ENCODE data around the gene ARSB. TPM values are rescaled to one million over a fixed set of nuclear protein-coding genes. Genes with fewer than 3 reads are reported as not detected.
A peak's percentile ranks its signal among the peaks of the same experiment; 100 is the strongest.

ARSB gene
- polyA plus RNA-seq, 1 of the 3 experiments (the other 2 are of a cell fraction), result 12.5 TPM

GRCh38 chr5:79032031-79032695 is 47.1 kb upstream of the ARSB start:
- no peak for DNase-seq

More at GRCh38 chr5:79032031-79032695, 47.1 kb upstream of the ARSB start:
- Histone ChIP-seq H3F3A (replicated peaks; ENCODE audit: insufficient read depth) (no peaks in the 10 kb centered on the region), H3K9me3 (no peaks in the 10 kb centered on the region), H3K27me3 (ENCODE audit: insufficient read depth) (no peaks in the 10 kb centered on the region), H3K9me2 (no peaks in the 10 kb centered on the region), H3K9ac (no peak overlapping the region), H3K4me3 (ENCODE audit: low read depth in 2 of 2, low read length in 1 of 2) (no peak overlapping the region), H4K20me1 (ENCODE audit: insufficient read depth) (no peaks in the 10 kb centered on the region), H3K27ac (ENCODE audit: low read depth in 2 of 2, low read length in 1 of 2) (peak overlapping the region in 1 of 2 experiments; percentile 94; a peak in 2 of 4 replicates), H3K4me1 (ENCODE audit: control insufficient read depth in 1 of 2, insufficient read depth in 2 of 2, low read depth in 1 of 2, low read length in 1 of 2) (peaks cover 0 to 12% of the 10 kb centered on the region in 2 experiments; a peak in 2 of 4 replicates), H3K4me2 (no peak overlapping the region), H3K36me3 (replicated peaks in 1 of 2; ENCODE audit: control insufficient read depth in 1 of 2, insufficient read depth in 2 of 2, low read length in 1 of 2) (no peaks in the 10 kb centered on the region), H3K79me2 (ENCODE audit: insufficient read depth) (no peaks in the 10 kb centered on the region), H2AFZ (ENCODE audit: low read depth) (no peak overlapping the region)
- POLR2A ChIA-PET, result no interaction called here
- TF ChIP-seq RFX5 (IDR thresholded peaks at IDR 0.05; ENCODE audit: low read length) (no peak), REST (IDR thresholded peaks at IDR 0.05; ENCODE audit: low read depth, low read length) (no peak), TCF12 (IDR thresholded peaks at IDR 0.05) (no peak), RAD21 (IDR thresholded peaks at IDR 0.05; ENCODE audit: low read length) (no peak), PBX3 (IDR thresholded peaks at IDR 0.05) (no peak), FOXM1 (IDR thresholded peaks at IDR 0.05; ENCODE audit: low read depth) (no peak), TAF1 (IDR thresholded peaks at IDR 0.05; ENCODE audit: borderline replicate concordance, low read depth, low read length) (no peak), GABPA (IDR thresholded peaks at IDR 0.05; ENCODE audit: low read depth) (no peak), FOXJ3 (CRISPR knock-in tag; IDR thresholded peaks at IDR 0.05) (no peak), MAX (IDR thresholded peaks at IDR 0.05; ENCODE audit: low read depth) (no peak), NRF1 (IDR thresholded peaks at IDR 0.05; ENCODE audit: low read depth, low read length) (no peak)
- CTCF ChIA-PET, result no interaction called here
- 86% methylated on average over 10 of the region's 10 CpGs for WGBS (ENCODE audit: low lambda C conversion rate)

Measured in SK-N-SH (cell line).